Measurements from ENCODE around the gene MVK.

Gene MVK

DNA sequence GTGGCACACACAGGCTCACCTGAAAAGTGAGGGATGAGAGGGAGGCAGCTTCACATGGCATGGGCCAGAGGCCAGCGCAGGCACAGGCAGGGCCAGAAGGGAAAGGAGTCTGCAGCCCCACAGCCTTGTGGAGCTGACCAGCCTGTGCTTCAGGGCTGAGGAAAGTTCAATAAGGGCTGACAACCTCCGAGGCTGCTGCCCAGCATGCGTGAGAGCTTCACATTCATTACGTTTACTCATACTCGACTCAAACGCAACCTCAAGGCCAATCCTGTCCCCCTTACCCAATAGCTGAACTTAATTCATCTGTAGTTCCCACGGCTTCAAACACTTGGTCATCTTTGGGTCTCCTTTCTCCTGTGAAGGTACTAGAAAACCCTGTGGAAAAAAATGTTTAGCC lies 5.1 kb upstream of the MVK start:
- no peak for DNase-seq

DNA sequence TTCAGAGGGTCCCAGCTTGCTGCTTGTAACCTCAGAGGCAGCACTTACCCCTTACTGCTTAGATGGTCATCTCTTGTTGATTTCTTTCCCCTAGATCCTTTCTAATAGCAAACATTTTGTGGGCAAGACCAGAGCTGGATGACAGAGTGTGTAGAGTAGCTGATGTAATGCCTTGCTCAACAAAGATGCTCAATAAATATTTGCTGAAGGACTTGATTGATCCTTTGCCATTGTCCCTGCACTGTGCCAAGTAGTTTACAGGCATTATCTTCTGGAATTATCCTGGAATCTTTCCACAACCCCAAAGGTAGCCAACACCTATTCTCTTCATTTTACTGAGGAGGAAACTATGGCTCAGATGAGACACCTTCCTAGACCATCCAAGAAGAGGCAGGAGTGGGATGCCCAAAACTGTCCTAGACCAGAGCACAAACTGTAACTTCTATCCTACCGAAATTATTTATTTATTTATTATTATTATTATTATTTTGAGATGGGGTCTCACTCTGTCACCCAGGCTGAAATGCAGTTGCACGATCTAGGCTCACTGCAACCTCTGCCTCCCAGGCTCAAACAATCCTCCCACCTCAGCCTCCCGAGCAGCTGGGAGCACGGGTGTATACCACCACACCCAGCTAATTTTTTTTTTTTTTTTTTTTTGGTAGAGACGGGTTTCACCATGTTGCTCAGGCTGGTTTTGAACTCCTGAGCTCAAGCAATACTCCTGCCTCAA lies 1.7 kb upstream of the MVK start:
- no peak for DNase-seq

DNA sequence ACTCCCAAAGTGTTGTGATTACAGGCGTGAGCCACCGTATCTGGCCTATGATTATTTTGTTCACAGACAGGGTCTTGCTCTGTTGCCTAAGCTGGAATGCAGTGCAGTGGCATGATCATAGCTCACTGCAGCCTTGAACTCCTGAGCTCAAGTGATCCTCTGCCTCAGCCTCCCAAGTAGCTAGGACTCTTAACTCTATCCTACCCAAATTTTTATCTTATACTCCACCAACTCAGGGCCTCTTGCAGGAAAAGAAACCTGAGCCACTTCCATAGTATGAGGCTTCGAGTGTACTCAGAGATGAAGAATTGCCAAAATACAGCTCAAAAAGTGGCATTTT lies 1.1 kb upstream of the MVK start:
- DNase-seq, result peak in 1 of 2 donors; percentile 6

DNA sequence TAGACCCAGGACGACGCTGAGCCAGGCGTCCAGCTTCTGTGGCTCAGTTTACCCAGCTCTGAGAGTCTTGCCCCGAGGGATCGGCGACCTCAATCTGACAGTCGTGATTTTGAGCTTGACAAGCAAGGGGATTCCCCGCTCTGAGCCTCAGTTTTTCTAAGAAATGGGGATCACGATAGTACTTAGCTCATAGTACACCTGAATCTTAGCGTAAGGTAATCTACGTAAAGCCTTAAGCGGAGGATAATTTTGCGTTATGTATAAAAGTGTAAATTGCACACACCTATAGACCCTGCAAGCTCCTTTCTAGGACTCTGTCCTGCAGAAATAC lies 285 bp downstream of the MVK start:
- no peak for DNase-seq

DNA sequence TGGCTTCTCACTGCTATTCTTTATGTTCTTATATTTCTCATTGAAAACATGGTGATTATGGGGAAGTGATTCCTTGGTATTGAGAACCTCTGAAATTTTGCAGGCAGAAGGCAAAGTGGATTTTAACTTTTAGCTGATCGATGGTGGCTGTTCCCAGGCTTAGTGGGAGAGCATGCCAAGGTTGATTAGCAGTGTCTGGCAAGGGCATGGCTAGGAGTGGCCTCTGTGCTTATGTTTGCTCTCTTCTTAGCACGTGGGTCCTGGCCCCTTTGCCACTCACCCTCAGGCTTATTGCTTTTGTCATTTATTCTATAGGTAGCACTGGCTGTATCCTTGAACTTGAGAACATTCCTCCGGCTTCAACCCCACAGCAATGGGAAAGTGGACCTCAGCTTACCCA lies 2.1 kb downstream of the MVK start:
- DNase-seq, result no peak

DNA sequence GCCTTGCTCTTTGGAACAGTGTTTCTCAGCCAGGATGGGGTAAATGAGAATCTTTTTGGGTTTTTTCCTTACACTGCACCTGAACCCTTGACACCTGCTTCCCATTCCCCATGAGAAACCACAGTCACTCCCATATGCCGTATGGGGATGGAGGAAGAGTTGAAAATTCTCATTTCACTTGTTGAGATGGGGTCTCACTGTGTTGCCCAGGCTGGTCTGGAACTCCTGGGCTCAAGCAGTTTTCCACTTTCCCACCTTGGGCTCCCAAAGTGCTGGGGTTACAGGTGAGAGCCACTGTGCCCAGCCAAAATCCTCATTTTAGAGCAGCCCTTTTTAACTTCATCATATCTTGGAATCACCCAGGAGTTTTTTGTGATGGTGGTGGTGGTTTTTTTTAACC lies 3.7 kb downstream of the MVK start:
- no peak for DNase-seq

DNA sequence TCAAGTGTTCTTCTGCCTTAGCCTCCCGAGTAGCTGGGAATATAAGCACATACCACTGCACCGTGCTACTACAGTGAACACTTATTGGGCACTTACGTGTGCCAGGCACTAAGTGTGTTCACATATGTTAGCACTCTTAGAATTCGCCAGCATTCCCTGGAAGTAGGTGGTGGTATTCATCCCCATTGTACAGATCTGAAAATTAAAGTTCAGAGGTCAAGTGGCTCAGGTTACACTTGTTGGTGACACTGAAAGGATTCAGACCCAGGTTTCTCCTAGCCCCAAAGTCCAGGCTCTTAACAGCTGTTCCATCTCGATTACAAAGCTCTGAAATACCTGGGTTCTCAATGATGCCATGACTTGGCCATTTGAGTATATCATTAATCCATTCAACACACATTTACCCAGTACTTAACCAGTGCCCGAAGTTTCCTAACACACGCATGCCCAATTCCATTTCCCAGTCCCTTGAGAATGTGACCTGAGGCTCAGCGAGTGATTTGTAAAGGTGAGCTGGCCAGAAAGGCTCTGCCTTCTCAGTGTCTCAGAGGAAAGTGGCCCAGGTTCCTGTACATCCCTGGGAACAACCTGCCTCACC lies 4.8 kb downstream of the MVK start:
- no peak for DNase-seq

DNA sequence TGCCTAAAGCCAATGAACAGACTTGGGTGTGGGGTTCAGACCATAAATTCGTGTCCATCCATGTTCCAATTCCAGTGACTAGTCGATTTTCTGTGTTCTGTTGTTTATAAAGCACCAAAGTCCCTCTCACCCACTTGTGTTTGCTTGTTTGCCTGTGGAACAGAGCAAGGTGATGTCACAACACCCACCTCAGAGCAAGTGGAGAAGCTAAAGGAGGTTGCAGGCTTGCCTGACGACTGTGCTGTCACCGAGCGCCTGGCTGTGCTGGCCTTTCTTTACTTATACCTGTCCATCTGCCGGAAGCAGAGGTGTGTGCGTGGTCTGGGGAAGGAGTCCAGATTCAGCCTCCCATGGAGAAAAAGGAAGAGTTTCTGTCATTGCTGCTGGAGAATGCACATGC lies 6.0 kb downstream of the MVK start:
- no peak for DNase-seq

DNA sequence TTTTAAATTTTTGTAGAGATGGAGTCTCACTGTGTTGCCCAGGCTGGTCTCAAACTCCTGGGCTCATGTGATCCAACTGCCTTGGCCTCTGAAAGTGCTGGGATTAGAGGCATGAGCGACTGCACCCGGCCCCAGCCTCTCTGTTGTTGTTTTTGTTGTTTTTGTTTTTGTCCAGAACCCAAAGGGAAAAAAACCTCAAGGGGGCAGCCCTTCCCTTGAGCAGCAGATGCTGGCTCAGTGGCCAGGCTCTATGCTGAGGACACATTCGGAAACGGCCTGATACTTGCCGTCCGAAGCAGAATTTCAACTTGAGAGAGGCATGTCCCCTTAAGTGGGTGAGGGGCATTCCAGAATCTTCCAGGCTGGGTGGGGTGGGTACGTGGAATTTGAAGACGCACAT lies 6.7 kb downstream of the MVK start:
- DNase-seq, result no peak

DNA sequence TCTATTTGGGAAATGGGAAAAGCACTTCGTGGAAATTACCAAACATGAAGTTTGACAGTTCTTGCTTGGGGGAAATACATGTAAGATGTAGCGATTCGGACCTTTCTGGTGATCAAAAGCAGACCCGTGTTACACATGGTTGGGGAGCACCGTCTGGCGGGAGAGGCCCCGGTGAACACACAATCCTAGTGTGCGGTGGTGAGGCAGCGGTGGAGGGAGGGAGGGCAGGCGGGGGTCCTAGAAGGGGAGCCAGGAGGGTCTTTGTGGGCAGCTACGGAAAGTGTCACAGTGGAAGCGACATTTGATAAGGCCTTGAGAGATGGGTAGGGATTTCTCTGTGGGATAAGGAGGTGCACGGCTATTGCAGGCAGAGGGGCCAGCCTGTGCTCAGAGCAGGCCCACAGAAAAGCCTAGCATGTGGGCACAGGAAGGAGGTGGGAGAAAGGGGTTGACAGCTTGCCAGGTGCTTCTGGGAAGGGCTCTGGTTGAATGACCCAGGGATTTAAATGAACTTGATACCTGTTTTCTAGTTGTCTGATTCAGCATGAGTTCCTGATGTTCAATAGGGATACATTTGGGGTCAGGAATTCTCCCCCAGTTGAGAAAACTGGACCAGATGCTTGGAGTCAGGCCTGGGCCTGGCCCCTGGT lies 7.2 kb downstream of the MVK start:
- no peak for DNase-seq

DNA sequence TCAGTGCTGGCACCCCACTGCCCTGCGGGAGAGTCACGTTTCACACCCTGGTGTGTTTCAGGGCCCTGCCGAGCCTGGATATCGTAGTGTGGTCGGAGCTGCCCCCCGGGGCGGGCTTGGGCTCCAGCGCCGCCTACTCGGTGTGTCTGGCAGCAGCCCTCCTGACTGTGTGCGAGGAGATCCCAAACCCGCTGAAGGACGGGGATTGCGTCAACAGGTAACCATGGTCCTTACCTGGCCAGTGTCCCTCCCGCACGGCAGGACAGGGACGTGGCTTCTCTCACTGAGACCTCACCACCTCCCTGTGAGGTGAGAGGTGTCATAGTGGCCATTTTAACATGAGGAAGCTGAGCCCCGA lies 7.7 kb downstream of the MVK start:
- DNase-seq, result no peak

DNA sequence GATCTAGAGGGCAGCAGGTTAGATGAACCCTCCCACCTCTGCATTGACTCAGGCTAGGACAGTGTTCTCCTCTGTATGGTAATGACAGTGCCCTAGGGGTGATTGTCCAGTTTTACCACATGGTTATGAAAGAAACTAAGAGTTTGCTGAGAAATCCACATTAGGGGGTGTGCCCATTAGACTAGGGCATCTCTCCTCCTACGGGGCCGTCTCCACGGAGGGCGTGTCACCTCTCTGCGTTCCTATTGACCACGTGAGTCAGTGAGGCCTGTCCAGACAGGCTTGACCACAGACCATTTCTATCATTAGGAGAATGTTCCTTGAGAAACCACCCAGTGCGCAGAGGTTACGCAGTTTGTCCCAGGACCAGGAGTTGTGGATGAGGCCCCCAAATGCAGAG lies 8.3 kb downstream of the MVK start:
- no peak for DNase-seq

DNA sequence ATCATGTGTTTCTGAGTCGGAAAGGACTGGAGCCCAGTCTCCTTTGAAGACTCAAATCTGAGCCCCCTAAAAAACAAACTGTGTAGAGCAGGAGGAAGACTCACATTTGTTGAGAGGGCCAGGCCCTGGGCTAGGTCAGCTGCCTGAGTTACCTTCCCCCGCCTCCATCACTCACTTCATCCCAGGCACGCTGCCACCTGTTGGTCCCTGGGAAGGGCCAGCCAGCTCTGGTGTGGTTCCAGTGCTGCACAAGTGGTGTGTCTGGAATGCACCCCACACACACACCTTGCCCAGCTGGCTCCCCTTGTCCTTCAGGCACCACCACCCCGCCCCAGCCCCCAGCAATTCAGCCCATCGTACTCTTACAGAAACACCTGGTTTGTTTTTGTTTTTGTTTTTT lies 9.0 kb downstream of the MVK start:
- no peak for DNase-seq

DNA sequence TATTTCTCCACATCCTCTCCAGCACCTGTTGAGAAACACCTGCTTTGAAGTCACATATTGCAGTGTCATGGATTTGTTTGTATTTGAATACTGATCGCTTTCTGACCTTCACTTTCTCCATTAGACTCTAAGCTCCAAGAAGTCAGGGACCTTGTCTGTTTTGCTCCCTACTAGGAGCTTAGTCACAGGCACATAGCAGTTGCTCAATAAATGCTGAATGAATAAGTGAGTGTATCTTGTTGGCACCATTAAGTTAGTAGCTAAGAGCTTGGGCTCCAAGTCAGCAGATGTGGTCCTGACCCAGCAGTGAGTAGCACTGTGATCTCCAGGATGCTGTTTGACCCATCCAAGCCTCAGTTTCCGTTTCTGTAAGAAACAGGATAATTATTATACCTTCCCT lies 10.1 kb downstream of the MVK start:
- no peak for DNase-seq

DNA sequence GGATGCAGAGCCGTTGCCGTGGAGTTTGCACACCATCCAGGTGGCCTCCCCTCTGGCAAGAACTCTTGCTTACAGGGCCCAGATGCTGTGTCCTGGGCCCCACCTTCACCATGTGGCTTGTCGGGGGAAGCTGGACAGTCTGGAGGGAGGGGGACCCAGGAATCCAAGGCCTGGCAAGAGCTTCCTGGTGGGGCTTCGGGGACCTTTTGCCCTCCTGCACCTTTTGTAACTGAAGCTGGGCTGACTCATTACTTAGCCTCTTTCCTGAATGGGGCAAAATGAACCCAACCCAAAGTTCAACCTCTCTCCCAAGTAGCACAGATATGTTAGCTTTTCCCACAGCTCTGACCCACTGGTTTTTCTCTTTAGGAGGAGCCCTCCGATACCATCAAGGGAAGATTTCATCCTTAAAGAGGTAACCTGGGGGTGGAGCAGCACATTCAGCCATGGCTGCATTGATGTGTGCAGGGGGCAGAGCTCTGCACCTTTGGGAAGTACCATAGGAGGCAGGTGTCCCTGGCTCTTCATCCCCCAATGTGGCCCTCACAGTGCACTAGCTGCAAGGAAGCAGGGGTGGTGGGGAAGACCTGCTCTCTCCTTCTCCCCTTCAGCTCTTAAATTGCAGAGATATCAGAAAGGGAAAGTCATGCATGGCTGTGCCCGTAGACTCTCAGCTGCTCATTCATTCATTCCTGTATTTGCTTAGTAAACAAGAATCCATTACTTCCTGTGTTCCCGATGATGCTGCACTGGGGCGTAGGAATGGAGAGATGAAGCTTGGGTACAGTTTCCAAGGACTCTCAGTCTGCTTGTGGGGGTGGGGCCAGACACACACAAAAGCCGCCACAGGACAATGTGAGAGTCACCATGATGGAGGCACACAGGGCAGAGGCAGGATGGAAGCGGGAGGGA lies 13.0 kb downstream of the MVK start:
- DNase-seq, result no peak

DNA sequence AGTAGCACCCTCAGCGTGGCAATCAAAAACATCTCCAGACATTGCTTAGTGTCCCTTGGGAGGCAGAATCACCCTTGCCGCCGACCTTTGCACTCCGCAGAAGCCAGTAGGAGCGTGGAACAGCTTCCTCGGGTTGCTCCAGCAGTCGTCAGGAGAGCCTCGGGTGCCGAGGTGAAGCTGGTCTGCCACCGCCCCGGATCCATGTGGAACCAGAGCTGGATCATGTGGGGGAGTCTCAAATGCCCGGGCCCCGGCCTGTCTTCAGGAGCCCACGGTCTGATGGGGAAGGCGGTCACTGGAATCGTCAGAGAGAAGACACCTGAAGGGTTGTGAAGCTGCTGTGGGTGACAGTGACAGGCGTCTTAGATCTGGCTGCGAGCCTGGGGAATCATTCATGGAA lies 14.3 kb downstream of the MVK start:
- DNase-seq, result no peak

DNA sequence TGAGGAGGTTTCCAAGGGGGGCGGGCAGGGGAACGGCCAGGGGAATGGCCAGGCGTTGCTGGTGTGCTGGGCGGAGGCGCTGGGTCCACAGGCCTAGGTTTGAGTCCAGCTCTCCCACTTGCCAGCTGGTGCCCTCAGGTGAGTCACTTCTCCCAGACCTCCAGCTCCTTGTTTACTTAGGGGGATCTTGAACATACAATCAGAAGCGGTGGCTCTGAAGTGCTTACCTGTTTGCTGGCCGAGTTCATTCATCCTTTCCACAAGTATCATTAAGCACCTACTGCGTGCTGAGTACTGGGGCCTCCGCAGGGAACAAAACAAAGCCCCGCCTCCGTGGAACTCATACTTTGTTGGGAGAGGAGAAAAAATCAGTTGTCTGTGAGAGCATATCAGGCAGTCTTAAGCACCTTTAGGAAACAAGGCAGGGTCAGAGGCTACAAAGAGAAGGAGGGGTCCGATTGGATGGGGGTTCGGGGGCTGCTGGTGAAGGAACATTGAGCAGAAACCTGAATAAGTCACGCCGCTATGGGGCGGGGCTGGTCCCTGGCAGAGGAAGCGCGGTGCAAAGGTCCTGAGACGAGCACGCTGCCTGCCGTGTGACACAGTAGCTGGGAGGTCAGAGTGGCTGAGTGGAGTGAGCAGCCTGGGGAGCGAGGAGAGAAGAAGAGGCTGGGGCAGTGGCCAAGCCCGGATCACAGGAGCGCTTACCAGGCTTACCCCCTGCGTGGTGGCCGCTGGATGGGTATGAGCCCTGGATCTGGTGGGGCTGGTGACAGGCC lies 15.1 kb downstream of the MVK start:
- DNase-seq, result no peak

DNA sequence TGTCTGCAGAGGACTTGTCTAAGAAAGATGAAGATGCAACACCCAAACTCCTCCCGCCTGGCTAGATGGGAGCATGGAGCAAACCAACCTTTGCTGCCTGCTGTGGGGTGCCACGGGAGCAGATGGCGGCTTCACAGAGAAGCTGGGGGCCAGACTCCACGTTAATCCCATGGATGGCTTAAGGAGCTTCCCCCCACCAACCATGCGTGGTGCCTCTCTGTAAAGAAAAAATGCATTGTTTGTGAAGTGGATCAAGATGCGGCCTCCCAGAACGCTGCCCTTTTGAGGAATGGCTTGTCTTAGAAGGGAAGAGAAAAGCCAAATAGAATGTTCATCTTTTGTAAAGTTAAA lies 15.6 kb downstream of the MVK start:
- DNase-seq, result no peak

DNA sequence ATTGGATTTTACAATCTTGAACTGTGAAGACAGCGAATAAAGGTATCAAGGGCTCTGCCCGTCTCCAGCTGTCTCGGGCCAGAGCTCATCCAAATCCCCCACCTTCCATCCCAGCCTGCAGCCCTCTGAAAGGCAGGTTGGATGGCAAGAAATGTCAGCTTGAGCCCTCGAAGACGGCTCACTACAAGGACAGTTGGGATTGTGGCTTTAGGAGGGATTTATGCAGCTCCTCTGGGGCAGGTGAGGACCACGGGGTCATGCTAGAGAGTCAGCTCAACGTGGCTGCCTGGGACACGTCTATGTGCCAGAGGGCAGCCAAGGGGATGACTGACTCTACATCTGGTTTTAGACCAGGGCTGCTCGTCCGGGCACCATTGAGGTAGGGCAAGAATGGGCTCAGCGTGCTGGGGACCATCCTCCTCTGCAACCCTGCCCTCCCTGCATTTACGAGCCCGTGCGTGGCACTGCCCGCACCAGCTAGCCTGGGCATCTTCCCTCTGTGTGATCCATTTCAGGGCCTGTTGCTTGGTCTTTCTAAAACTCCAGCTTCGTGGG lies 16.2 kb downstream of the MVK start:
- no peak for DNase-seq

DNA sequence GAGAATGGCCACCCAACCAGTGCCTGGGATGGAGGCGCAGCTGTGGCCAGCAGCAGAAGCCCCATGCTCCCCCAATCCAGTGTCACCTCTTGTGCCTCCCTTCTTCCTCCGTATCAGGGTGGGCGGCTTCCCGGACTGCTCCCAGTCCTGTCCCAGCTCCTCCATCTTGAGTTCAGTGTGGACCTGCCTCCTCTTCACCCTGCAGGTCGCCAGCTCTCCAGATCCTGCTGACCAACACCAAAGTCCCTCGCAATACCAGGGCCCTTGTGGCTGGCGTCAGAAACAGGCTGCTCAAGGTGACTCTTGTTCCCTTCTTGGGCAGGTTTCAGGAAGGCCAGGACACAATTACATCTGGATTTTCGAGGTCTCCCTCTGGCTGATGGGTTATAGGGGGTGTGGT lies 17.0 kb downstream of the MVK start:
- no peak for DNase-seq

DNA sequence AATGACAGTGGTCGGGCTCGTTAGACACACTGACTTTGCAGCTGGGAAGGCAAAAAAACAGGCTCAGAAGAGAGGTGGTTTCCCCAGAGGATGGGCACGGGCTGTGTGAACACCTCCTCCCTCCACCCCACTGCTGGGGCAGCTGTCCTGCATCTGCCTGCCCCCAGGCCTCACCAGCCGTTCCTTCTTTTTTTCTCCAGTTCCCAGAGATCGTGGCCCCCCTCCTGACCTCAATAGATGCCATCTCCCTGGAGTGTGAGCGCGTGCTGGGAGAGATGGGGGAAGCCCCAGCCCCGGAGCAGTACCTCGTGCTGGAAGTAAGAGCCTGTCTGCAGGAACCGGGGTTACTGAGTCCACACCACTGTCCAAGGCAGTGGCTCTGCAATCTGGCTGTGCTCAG lies 17.4 kb downstream of the MVK start:
- no peak for DNase-seq

DNA sequence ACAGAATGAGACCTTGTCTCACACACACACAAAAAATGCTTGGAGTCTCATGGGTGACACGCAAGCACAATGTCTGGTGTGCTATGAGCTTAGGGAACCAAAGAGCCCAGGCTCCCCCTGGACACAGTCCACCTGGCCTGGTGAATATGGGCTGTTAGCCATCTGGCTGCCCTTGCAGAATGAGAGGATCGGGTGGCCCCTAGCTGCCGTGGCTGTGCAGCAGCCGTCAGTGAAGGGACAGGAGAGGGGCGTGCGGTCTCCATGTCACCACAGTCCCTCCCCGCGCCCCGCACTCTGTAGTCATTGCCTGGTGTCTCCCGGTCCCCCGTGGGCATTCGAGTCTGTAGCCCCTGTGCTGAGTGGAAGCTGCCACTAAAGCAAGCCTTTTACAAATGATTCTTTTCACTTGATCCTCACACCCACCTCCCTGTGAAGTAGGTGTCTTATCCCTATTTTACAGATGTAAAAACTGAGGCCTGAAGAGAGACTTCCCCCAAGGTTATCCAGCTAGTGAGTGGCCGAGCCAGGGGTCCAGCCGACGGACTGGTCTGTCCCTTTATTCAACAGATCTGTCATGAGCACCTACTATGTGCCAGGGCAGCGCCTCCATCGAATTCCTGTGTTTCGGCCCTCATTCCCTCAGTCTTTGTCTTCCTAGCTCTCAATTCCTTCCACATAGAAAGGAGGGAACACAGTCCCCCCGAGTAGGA lies 18.8 kb downstream of the MVK start:
- DNase-seq, result no peak
